Right atrium auricular region (tissue), 2 donors: ENCODE data around the gene ERCC3. TPM values are rescaled to one million over a fixed set of nuclear protein-coding genes. Genes with fewer than 3 reads are reported as not detected.

Source experiments
- DNase-seq: peaks from one replicate; pipeline ENCODE4 v3.0.0-alpha.2; 2019; ENCODE audit warnings: low spot score
- H3K27ac ChIP-seq, 2 donors: fragments of 200-600 bp; sonication (generic); 1 replicate in 1 of 2; 2 replicates in 1 of 2; pipeline ENCODE4 v1.5.1; 2016 to 2019
- H3K27me3 ChIP-seq, 2 donors: fragments of 200-600 bp; sonication (generic); one replicate each; pipeline versions ENCODE4 v1.5.1 to v1.6.0; 2017 to 2019
- H3K36me3 ChIP-seq: fragments of 200-600 bp; sonication (generic); one replicate; pipeline ENCODE4 v1.5.1; 2016
- H3K4me1 ChIP-seq, 2 donors: fragments of 200-600 bp; sonication (generic); one replicate each; pipeline versions ENCODE4 v1.5.1 to v1.6.0; 2017 to 2019
- H3K4me3 ChIP-seq, 2 donors: fragments of 200-600 bp; sonication (generic); 1 replicate in 1 of 2; 2 replicates in 1 of 2; pipeline ENCODE4 v1.5.1; 2017 to 2019; ENCODE audit warnings: mild to moderate bottlenecking in 1 of 2, moderate library complexity in 1 of 2
- H3K9me3 ChIP-seq, 2 donors: fragments of 200-600 bp; sonication (generic); one replicate each; pipeline ENCODE4 v1.5.1; 2019
- total RNA-seq, 2 donors: library from RNA; depleted of rRNA; stranded (reverse); fragments of >200 nt; gene quantifications; one replicate each; pipeline ENCODE4 v1.1.0, GENCODE V29; 2016
- TF ChIP-seq, protein P1 (sequence below), 2 donors: fragments of 200-600 bp; sonication (generic); IDR thresholded peaks; one replicate each; pipeline ENCODE4 v1.5.1; 2019; ENCODE audit warnings: antibody characterized with exemption in 2 of 2

Gene ERCC3
- 10 to 100 TPM; 13.9 to 15.8 TPM for total RNA-seq

DNA sequence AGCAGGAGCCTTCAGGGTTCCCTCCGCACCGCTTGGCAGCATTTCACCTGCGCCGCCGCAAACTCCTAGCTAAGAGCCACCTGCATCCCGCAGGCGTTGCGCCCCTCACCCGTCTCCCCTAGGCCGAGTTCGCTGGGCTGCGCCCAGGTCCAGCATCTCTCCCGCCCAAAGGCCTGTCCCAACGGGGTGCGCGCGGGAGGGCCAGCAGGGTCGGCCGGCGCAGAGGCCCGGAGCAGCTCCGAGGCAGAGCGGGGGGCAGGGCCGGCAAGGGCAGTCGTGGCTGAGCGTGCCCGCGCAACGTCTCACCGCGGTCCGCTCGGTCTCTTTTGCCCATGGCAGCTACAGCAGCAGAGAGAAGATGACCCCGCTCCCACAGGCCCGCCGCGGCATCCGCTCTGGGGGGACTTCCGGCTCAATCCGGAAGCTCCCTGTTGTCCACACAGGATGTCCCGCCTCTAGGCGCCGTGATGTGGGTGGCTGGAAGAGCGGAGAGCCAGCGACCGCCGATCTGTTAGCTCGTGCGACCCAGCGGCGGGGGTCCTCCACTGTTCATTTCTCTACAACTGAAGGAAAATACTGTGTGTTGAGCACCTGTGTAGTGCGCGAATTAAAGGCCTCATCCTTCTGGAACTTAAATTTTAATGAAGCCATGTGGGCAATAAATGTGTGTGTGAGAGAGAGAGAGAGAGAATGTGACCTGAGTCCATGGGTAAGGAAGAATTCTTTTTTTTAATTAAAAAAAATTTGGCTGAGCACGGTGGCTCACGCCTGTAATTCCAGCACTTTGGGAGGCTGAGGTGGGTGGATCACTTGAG, at the start of gene ERCC3:
Gene ERCC3 (minus strand): TSS at position 397 of the 815 bp plus-strand sequence. CDS start 63 bp downstream, at position 334.
- H3K9me3 ChIP-seq, result no peaks in the 10 kb centered on the region
- no peaks in the 10 kb centered on the region for H3K27me3 ChIP-seq
- H3K4me3 ChIP-seq, result peak within 1 kb of the TSS; percentile 64 to 89
- peaks cover 37% of the 10 kb centered on the region for H3K36me3 ChIP-seq
- peak; percentile 71 for DNase-seq
- H3K4me1 ChIP-seq, result peaks cover 0 to 18% of the 10 kb centered on the region in 2 donors
- TF ChIP-seq, protein P1, sequence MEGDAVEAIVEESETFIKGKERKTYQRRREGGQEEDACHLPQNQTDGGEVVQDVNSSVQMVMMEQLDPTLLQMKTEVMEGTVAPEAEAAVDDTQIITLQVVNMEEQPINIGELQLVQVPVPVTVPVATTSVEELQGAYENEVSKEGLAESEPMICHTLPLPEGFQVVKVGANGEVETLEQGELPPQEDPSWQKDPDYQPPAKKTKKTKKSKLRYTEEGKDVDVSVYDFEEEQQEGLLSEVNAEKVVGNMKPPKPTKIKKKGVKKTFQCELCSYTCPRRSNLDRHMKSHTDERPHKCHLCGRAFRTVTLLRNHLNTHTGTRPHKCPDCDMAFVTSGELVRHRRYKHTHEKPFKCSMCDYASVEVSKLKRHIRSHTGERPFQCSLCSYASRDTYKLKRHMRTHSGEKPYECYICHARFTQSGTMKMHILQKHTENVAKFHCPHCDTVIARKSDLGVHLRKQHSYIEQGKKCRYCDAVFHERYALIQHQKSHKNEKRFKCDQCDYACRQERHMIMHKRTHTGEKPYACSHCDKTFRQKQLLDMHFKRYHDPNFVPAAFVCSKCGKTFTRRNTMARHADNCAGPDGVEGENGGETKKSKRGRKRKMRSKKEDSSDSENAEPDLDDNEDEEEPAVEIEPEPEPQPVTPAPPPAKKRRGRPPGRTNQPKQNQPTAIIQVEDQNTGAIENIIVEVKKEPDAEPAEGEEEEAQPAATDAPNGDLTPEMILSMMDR (IDR thresholded peaks at IDR 0.05), result no peak
- peak within 1 kb of the TSS; percentile 52 to 80 for H3K27ac ChIP-seq

GRCh38 chr2:127343277-127343676, 49.3 kb upstream of the ERCC3 start:
- Histone ChIP-seq H3K9me3 (no peaks in the 10 kb centered on the region), H3K27me3 (no peaks in the 10 kb centered on the region), H3K4me1 (peaks cover 0 to 4% of the 10 kb centered on the region in 2 donors), H3K27ac (no peak overlapping the region), H3K36me3 (no peaks in the 10 kb centered on the region), H3K4me3 (no peak overlapping the region)
- DNase-seq, result no peak
- TF ChIP-seq, protein P1 (IDR thresholded peaks at IDR 0.05), result no peak

- no peaks in the 10 kb centered on the region for H3K9me3 ChIP-seq
- no peaks in the 10 kb centered on the region for H3K27me3 ChIP-seq
- DNase-seq, result no peak
These were observed 48.2 kb upstream of the ERCC3 start for GRCh38 chr2:127342101-127342500.

GRCh38 chr2:127332335-127332734, 38.4 kb upstream of the ERCC3 start:
- no peak for DNase-seq
- Histone ChIP-seq H3K4me1 (no peaks in the 10 kb centered on the region), H3K36me3 (peaks cover 25% of the 10 kb centered on the region), H3K9me3 (no peaks in the 10 kb centered on the region), H3K27me3 (no peaks in the 10 kb centered on the region), H3K4me3 (no peak overlapping the region), H3K27ac (no peak overlapping the region)
- TF ChIP-seq, protein P1 (IDR thresholded peaks at IDR 0.05), result no peak

More at GRCh38 chr2:127342101-127342500, 48.2 kb upstream of the ERCC3 start:
- Histone ChIP-seq H3K4me1 (no peaks in the 10 kb centered on the region), H3K4me3 (no peak overlapping the region), H3K36me3 (no peaks in the 10 kb centered on the region), H3K27ac (no peak overlapping the region)
- TF ChIP-seq, protein P1 (IDR thresholded peaks at IDR 0.05), result no peak

DNA sequence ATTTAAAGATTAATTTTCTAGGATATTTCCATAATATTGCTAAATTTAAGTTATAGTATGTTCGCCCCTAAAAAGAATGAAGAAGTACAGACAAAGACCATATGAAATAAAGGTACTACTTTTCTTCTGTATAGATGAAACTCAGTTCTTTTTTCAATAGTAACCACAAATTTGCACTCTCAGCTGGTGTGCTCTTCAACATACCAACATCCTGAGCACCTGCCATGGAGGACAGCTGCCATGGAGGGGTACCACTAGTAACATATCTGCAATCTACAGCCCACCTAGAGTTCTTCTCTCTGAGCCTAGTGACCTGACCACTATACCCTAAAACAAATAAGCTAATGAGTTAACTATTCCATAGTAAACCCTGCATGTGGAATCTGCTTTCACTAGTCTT, 36.8 kb upstream of the ERCC3 start:
- H3K27me3 ChIP-seq, result no peaks in the 10 kb centered on the region
- H3K9me3 ChIP-seq, result no peaks in the 10 kb centered on the region
- H3K36me3 ChIP-seq, result peaks cover 25% of the 10 kb centered on the region
- no peak for DNase-seq
- H3K4me3 ChIP-seq, result no peak overlapping the region
- TF ChIP-seq, protein P1 (IDR thresholded peaks at IDR 0.05), result no peak
- H3K4me1 ChIP-seq, result no peaks in the 10 kb centered on the region
- no peak overlapping the region for H3K27ac ChIP-seq
